ENCODE measurements around the gene GPI. TPM values are rescaled to one million over a fixed set of nuclear protein-coding genes. Genes with fewer than 3 reads are reported as not detected.

The GPI gene
- total and polyA plus RNA-seq, 9 of the 15 experiments (the other 6 are each of a cell fraction or from before 2014, with no cell fraction given) = 88.3 to 358 (median 122) TPM

DNA sequence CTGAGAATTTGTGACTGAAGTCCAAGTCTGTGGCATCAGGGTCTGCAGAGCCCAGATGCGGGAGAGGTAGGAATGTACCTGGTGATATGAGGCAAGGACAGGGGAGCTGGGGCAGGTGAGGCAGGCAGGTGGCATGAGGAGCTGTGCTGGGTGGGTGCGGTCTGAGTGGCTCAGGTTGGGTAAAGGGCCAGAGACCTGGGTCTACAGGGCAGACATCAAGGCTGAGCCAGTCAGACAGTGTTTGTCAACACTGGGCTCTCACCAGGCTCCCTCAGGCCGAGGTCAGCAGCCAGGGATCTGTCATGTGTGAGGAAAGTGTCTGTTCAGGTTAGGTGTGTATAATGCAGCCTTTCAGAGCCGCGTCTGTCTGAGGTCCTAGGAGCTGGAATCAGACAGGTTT, 18.6 kb downstream of the GPI start:
- DNase-seq (ENCODE audit: extremely low read depth in 1 of 4, low spot score in 3 of 4) (no peak), ATAC-seq (no peak), FAIRE-seq (no peak)
- BruUV-seq (replicated peaks) = no TSS peak
- ChIA-PET CTCF (ENCODE audit: low intra/inter-chr PET ratio) (no interaction called here), POLR2A (interaction anchor here (0.9 to 1.4 kb wide), 2 partner anchors 12 to 15 kb away, joined by 3 read pairs; no protein-coding TSS in a partner anchor)
- Histone ChIP-seq H3K27me3 (ENCODE audit: control insufficient read depth in 2 of 2, insufficient read depth in 2 of 2, low read length in 2 of 2) (no peaks in the 10 kb centered on the region), H3K4me3 (no peak overlapping the region), H4K20me1 (replicated peaks; ENCODE audit: control insufficient read depth, insufficient read depth, low read length) (no peaks in the 10 kb centered on the region), H3K4me2 (ENCODE audit: insufficient read depth, low read length) (no peak overlapping the region), H3K9me3 (replicated peaks; ENCODE audit: control insufficient read depth, insufficient read depth, low read depth, low read length) (no peaks in the 10 kb centered on the region; the same call in 1 of the 2 replicates), H3K9me1 (ENCODE audit: control insufficient read depth, insufficient read depth, low read length) (no peaks in the 10 kb centered on the region), H3K9ac (ENCODE audit: insufficient read depth in 1 of 2, low read depth in 2 of 2, low read length in 2 of 2) (no peak overlapping the region), H3K27ac (ENCODE audit: extremely low read depth, low read depth, low read length) (no peak overlapping the region), H3K79me2 (ENCODE audit: control insufficient read depth, insufficient read depth, low read length) (peaks cover 5% of the 10 kb centered on the region; the same call in 2 of the 3 replicates), H3K4me1 (replicated peaks in 1 of 2; ENCODE audit: control insufficient read depth in 2 of 2, insufficient read depth in 2 of 2, low read length in 2 of 2) (no peaks in the 10 kb centered on the region), H3K36me3 (ENCODE audit: control insufficient read depth, insufficient read depth, low read length) (peaks cover 96% of the 10 kb centered on the region), H2AFZ (ENCODE audit: low read depth, low read length) (no peak overlapping the region)
- WGBS (ENCODE audit: insufficient coverage, low coverage, missing lambda C conversion rate) = 97% methylated on average over 5 of the region's 5 CpGs
- in situ Hi-C loops (cut with MboI) = no loop called here
- intact Hi-C loops (cut with micrococcal nuclease) = no loop called here
- TF ChIP-seq, protein P1, sequence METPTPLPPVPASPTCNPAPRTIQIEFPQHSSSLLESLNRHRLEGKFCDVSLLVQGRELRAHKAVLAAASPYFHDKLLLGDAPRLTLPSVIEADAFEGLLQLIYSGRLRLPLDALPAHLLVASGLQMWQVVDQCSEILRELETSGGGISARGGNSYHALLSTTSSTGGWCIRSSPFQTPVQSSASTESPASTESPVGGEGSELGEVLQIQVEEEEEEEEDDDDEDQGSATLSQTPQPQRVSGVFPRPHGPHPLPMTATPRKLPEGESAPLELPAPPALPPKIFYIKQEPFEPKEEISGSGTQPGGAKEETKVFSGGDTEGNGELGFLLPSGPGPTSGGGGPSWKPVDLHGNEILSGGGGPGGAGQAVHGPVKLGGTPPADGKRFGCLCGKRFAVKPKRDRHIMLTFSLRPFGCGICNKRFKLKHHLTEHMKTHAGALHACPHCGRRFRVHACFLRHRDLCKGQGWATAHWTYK (CRISPR knock-in tag; IDR thresholded peaks at IDR 0.05) = 0 out of 2 replicates have a peak, but pooled peaks have one; percentile 14
- TF ChIP-seq POLR2A (conservative IDR thresholded peaks at IDR 0.05) = peak; percentile 13; the same call in 1 of the 2 replicates
- peak; percentile 49 for TF ChIP-seq SUPT5H (IDR thresholded peaks at IDR 0.05)
- no peak for TF ChIP-seq XRCC5 (IDR thresholded peaks at IDR 0.05; ENCODE audit: low read depth, low read length)

Data from K562 (cell line).